Measurements from ENCODE around the gene TARS3.
"Not testable (repeated sequence)": the region's sequence is repeated elsewhere in the genome, so short reads cannot be mapped to it uniquely, and the experiment has no call there.

The TARS3 gene
- 14.9 to 56.2 (median 47.8) reads per million in 3 experiments for total RNA-seq

DNA sequence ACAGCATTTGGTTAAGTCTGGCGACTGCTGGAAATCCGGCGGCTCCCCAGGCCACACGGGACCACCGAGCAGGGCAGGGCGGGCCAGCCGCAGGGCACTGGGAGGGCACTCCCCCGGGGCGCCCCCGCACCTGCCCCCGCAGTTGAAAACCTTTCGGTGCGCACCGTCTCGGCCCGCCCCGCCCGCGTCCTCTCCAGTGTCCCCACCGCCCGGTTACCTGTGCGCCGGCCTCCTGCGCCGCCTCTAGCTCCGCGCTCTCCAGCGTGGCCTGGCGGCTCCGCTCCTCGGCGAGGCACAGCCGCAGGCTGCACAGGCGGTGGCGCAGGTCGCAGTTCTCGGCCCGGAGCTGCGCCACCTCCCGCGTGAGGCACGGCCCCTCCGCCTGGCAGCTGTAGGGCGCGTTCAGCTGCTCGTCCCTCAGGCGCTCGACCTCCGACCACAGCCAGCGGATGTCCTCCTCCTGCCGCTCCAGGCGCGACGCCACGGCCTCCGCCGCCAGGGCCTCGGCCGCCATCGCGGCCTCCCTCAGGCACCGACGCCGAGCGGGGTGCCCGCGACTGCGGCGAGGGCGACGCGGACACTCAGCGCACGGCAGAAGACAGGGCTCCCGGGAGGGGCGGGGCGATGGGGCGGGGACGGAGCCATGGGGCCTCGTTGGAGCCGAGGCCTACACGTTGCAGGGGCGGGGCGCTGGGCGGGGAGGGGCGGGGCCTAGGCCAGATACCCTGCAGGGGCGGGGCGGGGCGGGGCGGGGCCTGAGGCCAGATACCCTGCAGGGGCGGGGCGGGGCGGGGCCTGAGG is at the start of gene TARS3:
TSS of gene TARS3 (minus strand) at position 600 of the 801 bp plus-strand sequence. CDS start at position 514, 86 bp downstream.
- DNase-seq = peak; percentile 87

DNA sequence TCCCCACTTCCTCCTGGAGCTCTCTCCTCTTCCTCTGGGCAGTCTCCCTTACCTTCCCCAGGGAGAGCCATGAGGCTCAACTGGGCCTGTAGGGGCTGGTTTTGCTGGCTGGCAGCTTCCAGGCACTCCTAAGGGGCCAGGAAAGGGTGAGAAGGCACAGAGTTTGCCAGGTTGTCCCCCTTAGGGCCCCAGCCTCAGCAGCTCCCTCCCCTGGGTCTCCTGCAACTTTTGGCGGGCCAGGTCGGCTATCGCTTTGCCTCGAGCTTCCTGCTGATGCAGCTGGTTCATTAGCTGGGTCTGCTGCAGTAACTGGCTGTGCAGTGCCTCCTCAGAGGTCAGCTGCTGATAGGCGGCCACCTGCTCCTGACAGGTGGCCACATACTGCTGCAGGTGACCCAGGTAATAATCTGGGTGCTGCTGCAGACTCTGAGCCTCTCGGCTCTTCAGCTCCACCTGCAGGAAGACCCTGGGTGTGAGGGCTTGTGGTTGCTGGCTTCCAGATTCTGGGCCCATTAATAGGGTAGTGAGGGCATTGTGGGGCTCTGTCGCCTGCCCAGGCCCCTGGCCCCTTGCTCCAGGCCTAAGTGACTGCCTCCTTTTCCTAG is 49.3 kb upstream of the TARS3 start:
- no peak for DNase-seq

DNA sequence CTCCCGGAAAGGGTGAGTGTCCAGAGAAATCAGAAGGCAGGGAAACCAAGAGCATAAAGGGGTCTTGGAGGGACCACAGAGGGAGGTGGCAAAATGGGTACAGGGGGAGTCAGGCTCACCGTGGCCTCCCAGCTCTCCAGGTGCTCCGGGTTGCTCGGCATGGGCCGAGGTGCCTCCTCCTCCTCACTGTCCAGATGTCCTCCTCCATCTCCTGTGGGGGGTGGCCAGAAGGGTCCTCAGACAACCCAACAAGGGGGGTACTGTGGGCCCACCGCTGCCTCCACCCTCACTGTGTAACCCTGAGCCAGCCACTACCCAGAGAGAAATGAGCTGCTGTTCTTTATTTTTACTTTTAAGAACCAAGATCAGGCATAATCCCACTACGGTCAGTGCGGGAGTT is 48.6 kb upstream of the TARS3 start:
- no peak for DNase-seq

DNA sequence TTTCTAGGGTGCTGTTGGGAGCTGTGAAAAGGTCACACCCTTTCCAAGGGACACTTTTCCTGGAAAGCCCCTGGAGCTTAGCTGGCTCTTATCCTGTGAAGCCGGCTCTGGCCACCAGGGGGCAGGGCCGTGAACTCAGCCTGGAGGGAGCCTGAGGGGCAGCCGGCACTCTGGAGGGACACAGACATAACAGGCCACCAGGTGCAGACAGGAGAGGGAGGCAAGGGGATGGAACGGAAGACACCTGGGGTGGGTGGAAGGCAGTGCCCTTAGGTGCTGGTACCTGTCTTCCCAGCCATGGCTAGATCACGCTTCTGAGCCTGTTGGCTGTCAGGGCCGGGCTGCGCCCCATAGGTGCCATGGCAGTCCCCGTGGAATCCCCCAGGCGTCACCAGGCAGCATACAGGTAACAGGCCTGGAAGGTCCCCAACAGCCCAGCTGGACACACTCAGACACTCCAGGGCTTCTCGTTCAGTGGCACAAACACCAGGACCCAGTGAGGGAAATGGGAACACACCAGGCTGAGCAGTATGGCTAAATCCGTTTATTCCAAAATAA is 42.9 kb upstream of the TARS3 start:
- DNase-seq = not testable (repeated sequence)

DNA sequence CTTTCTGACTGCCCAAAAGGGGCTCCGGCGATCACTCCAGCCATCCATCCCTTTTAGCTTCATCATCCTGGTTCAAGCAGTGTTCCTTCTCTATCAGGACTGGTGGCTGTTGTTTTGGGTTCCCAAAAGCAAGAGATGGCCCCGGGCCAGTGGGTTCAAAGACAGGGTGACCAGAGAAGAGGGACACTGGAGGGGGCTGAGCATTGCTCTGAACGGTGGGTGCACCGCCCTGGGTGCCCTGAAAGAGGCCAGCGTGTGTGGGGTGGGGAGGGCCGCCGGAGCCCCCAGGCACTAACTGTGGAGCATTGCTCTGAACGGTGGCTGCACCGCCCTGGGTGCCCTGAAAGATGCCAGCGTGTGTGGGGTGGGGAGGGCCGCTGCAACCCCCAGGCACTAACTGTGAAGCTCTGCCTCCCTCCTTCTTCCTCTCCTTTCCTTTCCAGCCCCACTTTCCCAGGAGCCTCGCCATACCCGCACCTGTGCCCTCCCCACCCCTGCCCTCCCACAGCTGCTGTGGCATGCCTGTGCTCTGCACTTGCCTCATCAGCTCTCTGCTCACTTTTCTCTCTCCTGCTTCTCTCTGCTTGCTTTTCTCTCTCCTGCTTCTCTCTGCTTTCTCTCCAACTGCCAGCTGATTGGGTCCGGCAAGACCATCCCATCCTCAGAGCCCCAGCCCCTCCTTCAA is 41.6 kb upstream of the TARS3 start:
- no peak for DNase-seq

DNA sequence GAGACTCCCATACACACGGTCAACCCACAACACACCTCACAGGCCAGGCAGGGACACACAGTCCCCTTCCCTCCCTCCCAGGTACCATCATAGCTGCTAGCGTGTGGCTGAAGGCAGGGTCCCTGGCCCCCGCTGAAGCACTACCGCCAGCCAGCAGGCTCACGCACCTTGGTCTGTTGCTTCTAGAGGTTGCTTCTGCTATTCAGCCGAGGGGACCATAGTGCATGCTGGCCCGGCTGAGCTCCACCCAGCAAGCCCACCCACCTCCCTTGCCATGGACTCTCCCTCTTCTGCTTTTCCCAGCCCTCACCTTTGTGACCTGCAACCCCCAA is 41.0 kb upstream of the TARS3 start:
- DNase-seq = not testable (repeated sequence)

DNA sequence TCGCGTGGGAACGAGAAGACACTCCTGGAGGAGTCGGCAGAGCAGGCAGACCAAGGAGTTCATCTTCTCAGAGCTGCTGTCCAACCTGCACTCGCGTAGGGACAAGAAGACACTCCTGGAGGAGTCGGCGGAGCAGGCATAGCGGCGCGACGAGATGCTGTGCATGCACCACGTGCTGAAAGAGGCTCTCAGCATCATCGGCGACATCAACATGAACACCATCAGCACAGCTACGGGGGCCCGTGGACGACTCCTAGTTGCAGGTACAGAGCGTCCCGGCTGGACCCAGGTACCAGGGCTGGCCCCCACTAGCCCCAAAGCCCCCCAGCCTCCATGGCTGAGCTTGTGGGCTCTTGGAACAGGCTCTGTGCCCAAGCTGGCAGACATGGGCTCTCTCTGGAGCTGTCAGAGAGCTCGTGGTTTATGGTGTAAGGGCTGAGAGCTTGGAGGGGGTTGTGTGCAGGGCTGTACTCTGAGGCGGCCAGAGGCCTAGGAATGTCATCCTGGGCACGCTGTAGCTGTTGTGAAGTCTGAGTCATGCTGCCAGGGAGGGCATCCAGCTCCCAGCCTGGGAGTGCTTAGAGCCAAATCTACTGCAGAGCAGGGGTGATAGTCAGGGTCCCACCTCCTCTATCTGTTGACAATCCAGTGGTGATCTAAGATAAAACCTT is 40.5 kb upstream of the TARS3 start:
- not testable (repeated sequence) for DNase-seq

DNA sequence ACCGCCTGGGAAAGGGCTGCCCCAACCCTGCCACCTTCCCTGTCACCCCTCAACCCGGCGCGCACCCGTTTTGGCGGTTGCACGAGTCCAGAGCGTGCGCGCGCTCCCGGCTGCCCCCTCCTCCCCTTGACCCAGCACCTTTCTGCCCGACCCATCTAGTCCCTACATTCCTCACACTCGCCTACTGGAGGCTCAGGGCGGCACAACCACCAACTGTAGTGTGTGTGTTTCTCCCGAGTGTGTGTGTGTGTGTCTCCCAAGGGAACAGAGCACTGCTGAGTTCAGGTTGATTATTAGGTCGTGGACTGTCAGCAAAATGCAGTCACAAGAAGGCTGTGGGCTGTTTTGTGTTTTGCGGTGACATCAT is 22.4 kb upstream of the TARS3 start:
- not testable (repeated sequence) for DNase-seq

DNA sequence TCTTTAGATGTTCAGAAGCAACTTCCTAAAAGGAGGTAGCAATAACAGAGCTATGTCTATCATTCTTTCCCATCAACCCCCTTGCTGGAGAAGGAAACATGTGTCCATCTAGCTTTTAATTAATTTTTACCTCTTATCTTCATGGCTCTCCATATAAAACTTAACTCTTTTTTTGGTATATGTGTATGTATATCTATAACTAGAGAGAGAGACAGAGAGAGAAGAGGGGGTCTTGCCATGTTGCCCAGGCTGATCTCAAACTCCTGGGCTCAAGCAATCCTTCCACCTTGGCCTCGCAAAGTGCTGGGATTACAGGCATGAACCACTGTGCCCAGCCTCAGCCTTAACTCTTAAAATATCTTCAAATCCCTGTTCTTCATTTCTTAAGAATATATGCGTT is 10.6 kb upstream of the TARS3 start:
- not testable (repeated sequence) for DNase-seq

DNA sequence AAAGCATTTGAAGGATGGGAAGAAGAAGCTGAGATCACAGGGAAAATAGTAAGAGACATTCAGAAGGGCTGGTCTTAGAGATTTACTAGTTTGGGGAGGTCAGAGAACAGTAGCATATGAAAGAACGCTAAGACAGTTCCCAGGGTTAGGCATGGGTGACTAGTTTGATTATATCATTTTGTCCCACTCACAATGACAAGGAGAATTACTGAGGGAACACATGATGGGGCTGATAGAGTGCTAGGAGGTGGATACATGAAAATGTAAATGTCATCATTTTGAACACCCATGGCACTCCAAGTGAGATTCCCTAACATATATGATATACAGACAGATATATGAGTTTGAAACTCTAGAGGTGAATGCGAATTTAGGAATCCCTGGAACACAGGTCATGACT is 9.3 kb upstream of the TARS3 start:
- DNase-seq = no peak

DNA sequence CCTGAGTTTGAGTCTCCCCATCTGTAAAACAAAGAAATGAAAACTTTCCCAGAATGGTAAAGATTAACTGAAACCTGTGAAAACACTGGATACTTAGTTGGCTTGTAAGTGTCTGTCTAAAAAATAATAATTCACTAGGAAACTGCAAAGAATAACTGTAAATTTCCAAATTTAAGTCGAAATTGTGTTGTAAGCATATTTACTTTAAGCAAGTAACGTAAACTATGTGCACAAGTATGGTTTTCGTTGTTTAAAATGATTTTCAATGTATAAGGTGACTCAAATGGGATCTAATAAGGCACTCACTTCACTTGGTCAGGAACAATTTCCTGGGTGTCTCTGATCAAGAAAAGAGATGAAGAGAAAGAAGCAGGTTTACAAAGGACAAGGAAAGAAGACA is 8.5 kb upstream of the TARS3 start:
- DNase-seq = no peak

DNA sequence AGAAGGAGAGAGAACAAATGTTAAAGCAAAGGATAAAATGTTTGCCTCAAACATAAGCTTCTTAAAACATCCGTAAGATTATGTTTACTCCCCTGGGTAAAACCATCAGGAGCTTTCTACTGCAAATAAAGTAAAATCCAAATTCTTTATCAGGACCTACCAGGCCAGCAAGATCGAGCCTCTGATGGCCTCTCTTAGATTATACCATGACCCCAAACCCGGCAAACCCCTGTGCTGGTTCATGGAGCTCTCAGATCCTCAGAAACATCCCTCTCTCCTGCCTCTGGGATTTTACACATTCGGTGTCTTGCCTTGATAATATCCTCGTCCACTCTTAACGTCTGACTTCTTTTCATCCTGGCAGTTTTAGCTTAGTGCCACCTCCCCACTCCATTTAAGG is 7.5 kb upstream of the TARS3 start:
- DNase-seq = no peak

DNA sequence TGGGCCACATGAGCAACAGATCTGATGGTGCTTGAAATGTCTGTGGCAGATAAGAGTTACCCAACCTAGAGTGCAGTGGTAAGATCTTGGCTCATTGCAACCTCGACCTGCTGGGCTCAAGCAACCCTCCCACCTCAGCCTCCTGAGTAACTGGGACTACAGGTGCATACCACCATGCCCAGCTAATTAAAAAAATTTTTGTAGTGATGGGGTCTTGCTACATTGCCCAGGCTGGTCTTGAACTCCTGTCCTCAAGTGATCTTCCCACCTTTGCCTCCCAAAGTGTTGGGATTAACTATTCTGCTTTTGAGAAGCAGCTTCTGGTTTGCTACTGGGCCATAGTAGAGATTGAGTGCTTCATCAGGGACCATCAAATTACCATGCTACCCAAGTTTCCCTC is 2.9 kb upstream of the TARS3 start:
- no peak for DNase-seq

DNA sequence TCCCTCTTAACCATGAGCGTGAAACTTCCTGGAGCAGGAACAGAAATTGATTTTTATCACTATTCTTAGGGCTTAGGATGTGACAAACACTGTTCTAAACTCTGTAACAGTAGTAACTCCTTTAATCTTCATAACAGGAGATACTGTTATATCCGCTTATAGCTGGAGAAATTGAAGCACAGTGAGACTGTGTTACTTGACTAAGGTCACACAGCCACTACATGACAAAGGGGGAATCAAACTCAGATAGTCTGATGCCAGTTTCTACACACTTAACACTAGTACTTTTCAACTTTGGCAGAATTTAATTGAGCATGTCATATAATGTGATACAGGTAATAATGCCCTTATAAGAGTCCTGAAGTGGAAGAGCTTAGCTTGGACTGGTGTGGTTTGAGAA is 800 bp upstream of the TARS3 start:
- no peak for DNase-seq

DNA sequence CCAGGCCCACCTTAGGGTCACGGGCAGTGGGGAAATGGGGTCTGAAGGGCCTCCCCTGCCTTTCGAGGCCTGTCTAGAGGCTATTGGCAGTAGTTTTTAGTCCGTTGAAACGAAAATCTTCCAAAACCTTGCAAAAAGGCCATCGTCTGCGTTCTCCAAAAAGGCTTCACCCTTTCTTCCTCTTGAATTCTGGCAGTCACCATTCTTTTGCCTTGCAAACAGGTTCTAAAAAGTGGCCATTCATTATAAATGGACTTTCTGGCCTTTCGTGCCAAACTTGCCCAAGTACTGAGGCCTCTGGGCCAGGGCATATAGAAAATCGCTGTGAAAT is 367 bp upstream of the TARS3 start:
- DNase-seq = no peak

DNA sequence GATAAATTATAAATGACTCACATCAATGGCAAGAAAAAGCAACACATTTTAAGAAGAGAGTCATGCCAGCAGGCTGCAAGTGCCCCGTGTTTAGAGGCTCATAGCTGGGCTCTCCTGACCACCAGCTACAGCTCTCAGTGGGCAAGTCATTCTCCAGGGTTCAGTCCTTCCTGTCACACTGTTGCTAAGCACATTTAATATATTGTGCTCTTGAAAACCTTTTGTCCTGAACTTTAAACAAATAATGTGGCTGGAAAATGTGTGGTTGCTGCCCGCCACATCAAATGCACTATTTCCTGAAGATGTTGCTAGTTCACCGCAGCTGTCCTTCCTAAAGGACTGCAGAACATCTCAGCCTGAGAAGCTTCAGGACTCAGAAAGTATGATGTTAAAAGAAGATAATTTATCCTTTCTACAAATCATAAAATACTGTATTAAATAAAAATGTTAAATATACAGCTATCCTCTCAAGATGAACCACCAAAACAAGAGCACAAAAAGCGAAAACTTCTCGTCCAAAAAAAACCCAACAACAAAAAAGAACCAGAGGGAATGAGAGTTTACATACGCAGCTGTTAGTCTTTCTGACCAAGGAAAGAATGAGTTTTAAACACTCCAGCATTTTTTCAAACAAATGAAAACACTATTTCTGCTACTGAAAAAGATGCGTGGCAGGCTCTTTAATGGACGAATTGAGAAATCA is 951 bp downstream of the TARS3 start:
- DNase-seq = peak; percentile 22

DNA sequence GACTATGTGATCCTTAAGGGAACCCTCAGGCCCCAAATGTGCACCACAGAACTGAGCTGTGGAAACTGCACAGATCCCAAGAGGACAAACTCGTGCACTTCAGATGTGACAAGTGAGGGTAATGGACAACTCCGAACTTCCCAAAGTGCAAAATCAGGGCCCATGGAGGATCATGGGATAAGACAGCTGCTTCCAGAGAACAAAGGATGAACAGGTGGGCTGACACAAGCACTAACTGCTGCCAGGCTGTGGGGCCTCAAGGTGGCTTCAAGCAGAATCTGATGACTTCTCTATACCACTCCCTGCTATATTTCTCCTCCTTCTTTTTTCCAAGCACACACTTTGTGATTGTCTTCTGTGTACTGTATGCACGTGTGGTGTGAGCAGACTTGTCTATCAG is 5.4 kb downstream of the TARS3 start:
- DNase-seq = no peak

DNA sequence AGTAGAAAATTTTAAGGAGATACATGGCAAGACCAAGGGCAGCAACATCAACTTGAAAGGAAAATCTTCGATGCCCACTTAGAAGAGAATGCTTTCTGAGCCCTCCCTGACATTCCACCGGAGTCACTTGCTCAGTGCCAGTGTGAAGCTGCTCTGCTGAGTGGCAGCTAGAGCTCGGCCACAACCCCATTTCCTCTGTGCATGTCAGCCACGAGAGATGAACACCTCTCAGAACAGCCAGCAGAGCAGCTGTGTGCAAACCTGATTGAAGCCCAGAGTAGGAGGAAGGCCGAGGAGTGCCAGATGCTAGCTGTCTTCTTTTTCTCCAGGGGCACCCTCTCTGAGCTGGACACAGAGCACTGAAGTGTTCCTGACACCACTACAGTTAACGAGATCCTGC is 12.2 kb downstream of the TARS3 start:
- no peak for DNase-seq

DNA sequence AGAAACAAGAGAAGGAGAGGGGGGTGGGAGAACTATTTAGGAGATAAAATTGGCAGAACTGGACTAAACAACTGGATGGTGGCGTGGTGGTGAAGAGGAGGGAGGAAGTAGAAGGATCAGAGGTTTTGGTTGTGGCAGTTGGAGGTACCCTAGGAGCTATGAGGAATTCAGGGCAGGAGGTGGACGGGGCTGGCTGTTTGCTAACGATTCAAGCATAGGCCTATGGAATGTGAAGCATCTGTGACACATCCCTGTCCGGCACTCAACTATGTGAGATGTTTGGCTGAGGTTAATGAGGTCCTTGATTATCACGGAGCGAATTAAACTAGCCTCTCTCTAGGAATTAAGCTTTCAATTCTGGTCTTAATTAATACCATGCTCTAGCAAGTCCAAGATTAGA is 13.5 kb downstream of the TARS3 start:
- no peak for DNase-seq

DNA sequence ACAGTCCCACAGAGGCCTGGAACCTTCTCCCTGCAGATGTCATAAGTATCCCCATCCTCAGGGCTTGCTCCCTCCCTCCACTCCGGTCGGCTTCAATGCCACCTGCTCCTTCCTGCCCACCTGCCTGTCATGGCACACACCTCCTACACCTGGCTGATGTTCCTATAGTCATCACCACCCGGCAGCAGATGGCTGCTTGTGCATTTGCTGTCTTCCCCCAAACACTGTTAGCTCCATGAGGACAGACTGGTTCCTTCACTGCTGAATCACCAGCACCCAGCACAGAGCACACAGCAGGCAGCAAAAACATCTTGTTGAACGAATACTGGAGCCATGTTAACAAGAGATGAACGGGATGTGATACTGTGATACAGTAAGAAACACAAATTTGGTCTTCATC is 14.8 kb downstream of the TARS3 start:
- DNase-seq = no peak

DNA sequence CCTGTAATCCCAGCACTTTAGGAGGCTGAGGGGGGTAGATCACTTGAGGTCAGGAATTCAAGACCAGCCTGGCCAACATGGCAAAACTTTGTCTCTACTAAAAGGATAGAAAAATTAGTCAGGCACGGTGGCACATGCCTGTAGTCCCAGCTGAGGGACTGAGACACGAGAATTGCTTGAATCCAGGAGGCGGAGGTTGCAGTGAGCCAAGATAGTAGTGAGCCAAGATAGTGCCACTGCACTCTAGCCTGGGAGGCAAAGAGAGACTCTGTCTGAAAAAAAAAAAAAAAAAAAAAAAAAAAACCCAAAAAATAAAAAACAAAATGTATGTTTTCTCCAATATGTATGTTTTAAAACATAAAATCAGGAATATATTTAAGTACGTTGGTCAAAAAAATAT is 16.3 kb downstream of the TARS3 start:
- DNase-seq = no peak

DNA sequence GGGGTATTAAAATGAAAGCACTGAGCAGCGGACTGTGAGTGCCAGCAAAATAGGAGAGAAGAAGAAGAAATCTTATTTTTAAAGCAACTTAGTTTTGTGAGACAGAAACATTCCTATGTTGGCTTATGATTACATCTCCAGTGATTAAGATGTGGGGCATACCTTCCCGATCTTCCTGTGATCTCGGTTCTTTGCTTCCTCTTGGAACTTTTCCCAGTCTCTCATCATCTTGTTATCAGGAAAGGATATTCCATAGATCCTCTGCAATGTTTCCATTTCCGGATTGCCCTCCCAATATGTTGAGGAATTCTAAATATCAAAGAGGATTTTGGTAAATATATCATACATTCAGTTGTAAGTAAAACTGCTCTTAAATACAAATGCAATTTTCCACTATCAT is 22.2 kb downstream of the TARS3 start:
- DNase-seq = no peak

DNA sequence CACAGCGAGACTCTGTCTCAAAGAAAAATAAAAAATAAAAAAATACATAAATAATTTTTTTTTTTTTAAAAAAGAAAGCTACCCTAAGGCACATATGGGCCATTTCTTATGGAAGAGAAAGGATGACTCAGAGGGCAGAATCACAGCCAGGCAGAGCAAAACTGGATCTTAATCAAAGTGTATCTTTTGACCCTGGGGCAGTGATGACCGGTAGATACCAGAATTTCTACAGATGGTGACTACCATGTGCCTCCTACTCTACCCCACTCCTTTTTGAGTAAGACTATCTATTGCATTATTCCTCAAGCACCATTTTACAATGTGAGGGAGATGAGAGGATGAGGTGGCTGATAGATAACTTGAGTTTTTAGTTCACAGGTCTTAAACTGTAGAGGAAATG is 26.0 kb downstream of the TARS3 start:
- no peak for DNase-seq

All from central memory CD4-positive, alpha-beta T cell (primary cell).